SHP77 treated with DMSO at 0.1 percent for 48 hours (cell line): ENCODE measurements around the gene RUFY4.

ENCODE experiments used
- DNase-seq: peaks from one replicate; lab custom pipeline; 2025; lab: John Stamatoyannopoulos, UW

RUFY4 gene

GRCh38 chr2:218063896-218064295, 5.2 kb upstream of the RUFY4 start:
- DNase-seq: no peak

DNA sequence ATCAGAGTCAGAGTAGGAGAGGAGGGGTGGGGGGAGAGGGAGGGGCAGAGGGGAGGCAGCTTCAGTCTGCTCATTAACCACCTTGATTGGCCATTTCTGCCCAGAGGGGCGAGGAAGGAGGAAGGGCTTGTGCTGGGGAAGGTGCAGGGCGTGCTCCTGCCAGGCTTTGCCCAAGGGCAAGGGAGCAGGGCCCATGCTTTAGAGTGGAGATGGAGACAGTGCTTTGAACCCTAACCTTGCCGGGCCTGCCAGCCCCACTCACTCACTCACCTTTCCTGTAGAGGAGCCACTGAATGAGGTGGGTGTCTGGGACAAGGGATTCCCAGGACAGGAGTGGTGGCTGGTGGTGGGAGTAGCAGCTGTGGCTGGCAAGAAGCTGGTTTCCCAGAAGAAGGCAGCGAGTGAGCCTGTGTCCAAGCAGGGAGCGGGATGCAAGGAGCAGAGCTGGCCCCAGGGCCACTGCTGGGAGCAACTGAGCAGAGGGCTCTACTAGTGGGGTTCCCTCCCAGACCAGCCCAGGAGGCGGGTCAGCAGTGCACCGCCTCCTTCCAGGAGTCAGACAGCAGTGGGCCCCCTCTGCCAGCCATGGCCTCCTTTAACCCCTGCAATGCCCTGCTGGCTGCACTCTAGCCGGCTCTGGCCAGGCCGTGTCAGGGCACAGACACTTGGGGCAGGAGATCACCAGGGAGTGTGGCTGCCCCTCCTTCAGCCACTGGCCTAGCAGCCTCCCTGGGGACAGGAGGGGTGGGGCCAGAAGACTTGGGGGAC, 3.6 kb upstream of the RUFY4 start:
- no peak for DNase-seq

GRCh38 chr2:218066926-218067515, 2.0 kb upstream of the RUFY4 start:
- no peak for DNase-seq

- DNase-seq: no peak
Measured at GRCh38 chr2:218067523-218067922, 1.5 kb upstream of the RUFY4 start.

GRCh38 chr2:218069606-218070300, 700 bp downstream of the RUFY4 start:
- no peak for DNase-seq

DNA sequence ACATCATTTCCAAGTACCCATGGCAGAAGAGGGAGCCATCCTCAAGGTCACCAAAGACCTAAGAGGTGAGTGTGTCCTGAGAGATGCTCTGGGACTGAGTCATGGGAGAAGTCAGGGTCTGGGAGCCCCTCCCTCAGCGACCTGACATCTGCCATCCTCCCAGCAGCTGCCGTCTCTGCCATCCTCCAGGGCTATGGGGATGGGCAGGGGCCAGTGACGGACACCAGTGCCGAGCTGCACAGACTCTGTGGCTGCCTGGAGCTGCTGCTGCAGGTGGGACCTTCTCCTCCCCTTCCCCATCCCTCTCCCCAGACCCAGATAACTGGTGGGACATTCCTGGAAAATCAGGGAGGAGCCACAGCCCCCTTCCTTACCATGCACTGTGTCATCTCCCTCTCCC, 1.5 kb downstream of the RUFY4 start:
- no peak for DNase-seq

DNA sequence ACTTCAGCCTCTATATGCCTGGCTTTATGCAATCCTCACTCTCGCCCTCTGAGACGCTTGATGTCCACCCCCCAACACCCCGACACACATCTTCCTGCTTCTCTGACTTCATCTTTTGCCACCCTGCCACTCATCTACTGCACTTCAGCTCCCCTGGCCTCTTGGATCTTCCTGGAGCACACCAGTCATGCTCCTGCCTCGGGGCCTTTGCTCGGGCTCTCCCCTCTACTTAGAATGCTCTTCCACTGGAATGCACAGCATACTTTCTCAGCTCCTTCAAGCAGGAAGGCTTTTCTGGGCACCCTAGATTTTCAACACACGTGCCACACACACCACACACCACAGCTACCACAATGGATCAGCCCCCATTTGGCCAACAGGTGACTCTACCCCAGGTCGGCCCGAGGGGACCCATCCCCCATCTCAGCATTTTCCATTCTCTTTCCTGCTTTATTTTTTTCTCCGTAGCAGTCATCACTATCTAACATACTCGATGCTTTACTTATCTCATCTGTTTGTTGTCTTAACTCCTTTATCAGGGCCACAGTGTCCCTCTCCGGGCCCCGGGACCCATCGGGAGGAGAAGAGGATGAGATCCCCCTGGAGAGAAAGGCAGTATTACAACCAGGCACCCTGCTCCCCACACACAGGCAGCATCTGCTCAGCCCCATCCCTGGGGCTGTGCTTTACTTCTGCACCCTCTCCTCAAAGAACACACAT, 2.3 kb downstream of the RUFY4 start:
- DNase-seq: no peak

DNA sequence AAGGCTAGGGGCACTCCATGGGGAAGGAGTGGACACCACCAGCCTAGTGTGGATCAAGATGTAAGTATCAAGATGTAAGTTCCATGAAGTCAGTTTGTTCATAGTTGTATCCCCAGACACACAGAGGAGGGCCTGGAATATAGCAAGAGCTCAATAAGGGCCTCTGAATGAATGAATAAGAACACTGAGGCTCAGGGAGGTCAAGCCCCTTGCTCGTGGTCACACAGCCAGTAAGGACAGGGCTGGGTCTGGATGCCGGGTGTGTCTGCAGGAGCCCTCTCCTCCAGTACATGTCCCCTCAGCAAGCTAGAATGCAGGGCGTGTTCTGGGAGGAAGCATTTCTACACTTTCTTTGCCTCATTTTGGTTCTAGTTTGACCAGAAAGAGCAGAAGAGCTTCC, 2.9 kb downstream of the RUFY4 start:
- DNase-seq: no peak

- DNase-seq: no peak
Measured at GRCh38 chr2:218072478-218073024, 3.5 kb downstream of the RUFY4 start.

- DNase-seq: no peak
Measured at GRCh38 chr2:218073185-218073584, 4.1 kb downstream of the RUFY4 start.

- DNase-seq: no peak
Measured at GRCh38 chr2:218074031-218074430, 5.0 kb downstream of the RUFY4 start.

DNA sequence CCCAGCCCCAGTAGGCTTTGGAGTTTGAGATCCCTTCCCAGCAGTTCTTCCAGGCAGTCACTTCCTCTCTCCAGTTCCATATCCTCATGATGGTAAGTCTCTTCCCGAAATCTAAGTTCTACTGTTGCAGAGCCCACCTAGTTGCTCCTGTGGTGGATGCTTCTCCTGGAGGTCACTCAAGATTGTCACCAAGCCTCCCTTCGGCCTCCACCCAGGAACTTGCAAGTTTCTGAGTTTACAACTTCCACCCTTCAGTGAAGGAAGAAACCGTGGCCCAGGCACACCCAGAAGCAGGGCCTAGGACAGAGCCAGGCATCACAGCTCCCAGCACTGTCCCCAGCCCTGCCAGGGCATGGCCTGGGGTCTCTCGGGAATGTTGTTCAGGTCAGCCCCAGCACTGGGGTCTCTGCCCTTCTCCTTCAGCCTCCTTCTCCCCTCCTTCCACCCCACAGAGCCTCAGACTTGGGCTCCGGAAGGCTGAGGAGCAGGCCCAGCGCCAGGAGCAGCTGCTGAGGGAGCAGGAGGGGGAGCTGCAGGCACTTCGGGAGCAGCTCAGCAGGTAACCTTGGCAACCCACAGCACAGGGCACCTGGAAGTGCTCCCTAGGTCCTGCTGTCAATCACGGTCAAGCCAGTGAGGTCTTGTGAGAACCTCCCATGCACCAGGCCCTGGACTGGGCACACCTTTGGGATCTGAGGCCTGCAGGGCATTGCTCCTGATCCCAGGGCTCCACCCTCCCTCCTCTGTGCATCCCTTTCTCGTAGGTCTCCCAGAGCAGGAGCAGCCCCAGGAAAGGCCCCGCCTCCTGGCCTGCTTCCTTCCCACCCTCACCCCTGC, 7.1 kb downstream of the RUFY4 start:
- no peak for DNase-seq

- DNase-seq: no peak
Measured at GRCh38 chr2:218077464-218078216, 8.6 kb downstream of the RUFY4 start.

GRCh38 chr2:218079943-218080913, 11.2 kb downstream of the RUFY4 start:
- no peak for DNase-seq

GRCh38 chr2:218081063-218081462, 12.0 kb downstream of the RUFY4 start:
- DNase-seq: no peak

GRCh38 chr2:218081695-218082094, 12.6 kb downstream of the RUFY4 start:
- no peak for DNase-seq

DNA sequence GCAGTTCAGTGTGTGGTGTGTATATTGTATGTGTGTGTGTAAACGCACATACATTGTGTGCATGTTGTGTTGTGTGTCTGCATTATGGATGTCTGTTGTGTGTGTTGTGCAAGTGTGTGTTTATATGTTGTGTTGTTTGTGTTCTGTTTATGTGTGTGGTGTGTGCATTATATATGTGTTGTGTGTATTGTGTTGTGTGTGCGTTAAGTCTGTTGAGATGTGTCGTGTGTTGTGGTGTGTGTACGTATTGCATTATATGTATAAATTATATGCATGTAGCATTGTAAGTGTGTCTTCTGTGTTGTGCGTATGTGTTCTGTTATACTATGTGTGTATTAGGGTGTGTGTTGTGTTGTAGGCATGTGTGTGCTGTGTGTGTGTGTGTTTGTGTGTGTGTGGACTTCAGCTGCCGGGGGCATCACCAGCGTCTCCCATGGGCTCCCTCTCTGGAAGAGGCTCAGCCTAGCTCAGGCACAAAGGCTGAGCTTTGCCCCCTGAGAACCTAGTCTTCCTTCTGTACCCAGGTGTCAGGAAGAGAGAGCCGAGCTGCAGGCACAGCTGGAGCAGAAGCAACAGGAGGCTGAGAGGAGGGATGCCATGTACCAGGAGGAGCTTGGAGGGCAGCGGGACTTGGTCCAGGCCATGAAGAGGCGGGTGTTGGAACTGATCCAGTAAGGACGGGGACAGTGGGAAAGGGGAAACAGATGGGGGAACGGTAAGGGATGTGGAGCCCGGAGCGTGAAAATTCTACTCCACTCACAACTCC, 13.7 kb downstream of the RUFY4 start:
- no peak for DNase-seq

- DNase-seq: no peak
Measured at GRCh38 chr2:218083352-218083676, 14.3 kb downstream of the RUFY4 start.

- DNase-seq: no peak
Measured at GRCh38 chr2:218086478-218086877, 17.4 kb downstream of the RUFY4 start.
